ENCODE results near the gene PLA2G4C. TPM values are rescaled to one million over a fixed set of nuclear protein-coding genes. Genes with fewer than 3 reads are reported as not detected.
A peak's percentile ranks its signal among the peaks of the same experiment; 100 is the strongest.

Gene PLA2G4C
- total RNA-seq, 1 donor = 6.3 TPM

DNA sequence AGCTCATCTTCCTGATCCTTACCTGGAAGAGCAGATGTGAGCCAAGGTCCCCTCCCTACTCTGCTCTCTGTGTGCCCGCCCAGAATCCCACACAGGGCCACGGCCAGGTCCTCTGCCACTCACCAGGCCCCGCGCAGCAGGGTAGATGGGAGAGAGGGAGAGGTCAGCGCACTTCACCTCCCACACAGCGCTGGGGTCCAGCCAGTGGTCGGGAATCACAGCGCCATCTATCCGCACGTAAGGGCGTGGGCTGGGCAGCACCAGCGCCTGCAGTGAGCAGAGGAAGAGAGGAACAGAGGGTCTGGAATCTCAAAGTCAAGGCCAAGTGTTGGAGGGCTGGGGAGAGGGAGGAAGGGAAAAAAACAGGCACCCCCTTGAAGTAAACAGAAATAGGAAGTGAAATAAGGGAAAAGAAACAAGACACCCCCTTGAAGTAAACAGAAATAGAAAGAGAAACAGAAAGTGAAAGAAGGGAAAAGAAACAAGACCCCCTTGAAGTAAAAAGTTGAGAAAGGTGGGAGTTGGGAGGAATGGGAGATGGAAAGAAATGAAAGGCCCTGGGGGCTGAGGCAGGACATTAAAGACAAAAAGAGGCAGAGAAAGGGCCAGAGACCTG lies 7.0 kb upstream of the PLA2G4C start:
- DNase-seq (ENCODE audit: low read depth) = no peak
- no peak overlapping the region for H3K4me3 ChIP-seq (ENCODE audit: low read depth, low read length)
- TF ChIP-seq, protein P1, sequence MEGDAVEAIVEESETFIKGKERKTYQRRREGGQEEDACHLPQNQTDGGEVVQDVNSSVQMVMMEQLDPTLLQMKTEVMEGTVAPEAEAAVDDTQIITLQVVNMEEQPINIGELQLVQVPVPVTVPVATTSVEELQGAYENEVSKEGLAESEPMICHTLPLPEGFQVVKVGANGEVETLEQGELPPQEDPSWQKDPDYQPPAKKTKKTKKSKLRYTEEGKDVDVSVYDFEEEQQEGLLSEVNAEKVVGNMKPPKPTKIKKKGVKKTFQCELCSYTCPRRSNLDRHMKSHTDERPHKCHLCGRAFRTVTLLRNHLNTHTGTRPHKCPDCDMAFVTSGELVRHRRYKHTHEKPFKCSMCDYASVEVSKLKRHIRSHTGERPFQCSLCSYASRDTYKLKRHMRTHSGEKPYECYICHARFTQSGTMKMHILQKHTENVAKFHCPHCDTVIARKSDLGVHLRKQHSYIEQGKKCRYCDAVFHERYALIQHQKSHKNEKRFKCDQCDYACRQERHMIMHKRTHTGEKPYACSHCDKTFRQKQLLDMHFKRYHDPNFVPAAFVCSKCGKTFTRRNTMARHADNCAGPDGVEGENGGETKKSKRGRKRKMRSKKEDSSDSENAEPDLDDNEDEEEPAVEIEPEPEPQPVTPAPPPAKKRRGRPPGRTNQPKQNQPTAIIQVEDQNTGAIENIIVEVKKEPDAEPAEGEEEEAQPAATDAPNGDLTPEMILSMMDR (IDR thresholded peaks at IDR 0.05; ENCODE audit: insufficient read depth, low read length) = no peak

DNA sequence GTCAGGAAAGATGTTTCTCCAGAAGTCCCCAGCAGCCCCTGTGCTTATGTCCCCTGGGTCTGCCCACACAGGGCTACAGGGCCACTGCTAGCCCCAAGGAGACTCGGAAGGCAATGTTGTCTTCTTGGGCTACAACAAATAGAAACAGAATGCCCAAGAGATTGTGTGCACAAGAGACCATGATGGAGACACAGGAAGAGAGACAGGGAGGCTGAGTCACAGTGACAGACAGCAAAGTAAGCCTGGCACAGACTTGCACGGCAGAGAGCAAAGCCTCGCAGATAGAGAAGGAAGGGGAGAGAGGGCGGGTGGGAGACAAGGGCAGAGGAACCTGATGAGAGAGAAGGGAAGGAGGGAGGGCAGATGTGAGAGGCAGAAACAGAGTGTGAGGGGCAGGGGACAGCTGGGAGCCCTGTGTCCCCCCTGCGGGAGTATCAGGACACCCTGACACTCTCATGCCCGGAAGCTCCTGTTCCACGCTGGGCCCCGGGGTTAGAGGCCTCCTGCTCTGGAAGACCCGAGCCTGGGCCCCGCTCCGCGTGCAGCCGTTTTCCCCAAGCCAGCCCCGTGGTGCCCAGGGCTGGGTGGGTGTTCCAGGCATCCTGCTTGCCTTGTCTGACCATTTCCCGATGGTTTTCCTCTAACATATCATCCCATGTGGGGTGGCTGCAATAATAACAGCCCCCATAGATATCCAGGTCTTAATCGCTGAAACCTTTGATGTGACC lies 2.7 kb upstream of the PLA2G4C start:
- DNase-seq (ENCODE audit: low read depth) = no peak
- H3K4me3 ChIP-seq (ENCODE audit: low read depth, low read length) = no peak overlapping the region
- TF ChIP-seq, protein P1 (IDR thresholded peaks at IDR 0.05; ENCODE audit: insufficient read depth, low read length) = no peak

DNA sequence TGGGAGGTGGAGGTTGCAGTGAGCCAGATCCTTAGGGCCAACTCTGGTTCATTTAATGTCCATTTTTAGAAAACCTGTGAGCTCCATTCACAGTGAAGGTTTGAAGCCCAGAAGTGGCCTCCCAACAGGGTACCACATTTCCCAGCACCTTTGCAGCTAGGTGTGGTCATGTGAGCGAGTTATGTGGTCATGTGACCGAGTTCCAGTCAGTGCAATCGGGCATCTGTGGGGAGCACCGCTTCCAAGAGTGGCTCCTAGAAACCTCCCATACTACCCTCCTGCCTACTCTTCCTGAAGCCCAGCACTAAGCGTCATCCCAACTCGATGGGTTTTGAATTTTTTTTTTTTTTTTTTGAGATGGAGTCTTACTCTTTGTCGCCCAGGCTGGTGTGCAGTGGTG lies 663 bp upstream of the PLA2G4C start:
- no peak for DNase-seq (ENCODE audit: low read depth)

DNA sequence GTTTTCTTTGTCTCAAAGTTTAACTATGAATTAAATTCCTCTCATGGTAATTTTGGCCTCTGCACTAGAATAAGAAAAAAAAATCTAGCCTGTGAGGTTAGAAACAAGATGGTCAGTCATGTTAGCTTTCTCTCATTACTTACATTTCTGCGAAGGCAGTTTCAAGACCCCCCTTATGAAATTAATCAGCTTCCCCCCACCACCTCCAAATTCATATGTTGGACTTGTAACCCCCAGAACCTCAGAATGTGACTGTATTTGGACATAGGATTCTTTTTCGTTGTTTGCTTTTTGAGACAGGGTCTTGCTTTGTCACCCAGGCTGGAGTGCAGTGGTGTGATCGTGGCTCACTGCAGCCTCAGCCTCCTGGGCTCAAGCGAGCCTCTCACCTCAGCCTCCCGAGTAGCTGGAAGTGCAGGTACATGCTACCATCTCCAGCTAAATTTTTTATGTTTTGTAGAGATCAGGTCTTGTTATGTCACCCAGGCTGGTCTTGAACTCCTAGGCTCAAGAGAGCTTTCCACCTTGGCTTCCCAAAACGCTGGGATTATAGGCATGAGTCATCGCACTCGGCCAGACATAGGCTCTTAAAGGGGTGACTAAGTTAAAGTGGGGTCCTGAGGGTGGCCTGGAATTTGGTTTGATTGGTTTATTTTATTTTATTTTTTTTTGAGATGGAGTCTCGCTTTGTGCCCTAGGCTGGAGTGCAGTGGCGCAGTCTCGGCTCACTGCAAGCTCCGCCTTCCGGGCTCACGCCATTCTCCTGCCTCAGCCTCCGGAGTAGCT lies 1.4 kb downstream of the PLA2G4C start:
- DNase-seq (ENCODE audit: low read depth) = no peak
- H3K4me3 ChIP-seq (ENCODE audit: low read depth, low read length) = no peak overlapping the region
- TF ChIP-seq, protein P1 (IDR thresholded peaks at IDR 0.05; ENCODE audit: insufficient read depth, low read length) = no peak

More for the DNA sequence above, 663 bp upstream of the PLA2G4C start:
- TF ChIP-seq, protein P1 (IDR thresholded peaks at IDR 0.05; ENCODE audit: insufficient read depth, low read length) = no peak
- no peak overlapping the region for H3K4me3 ChIP-seq (ENCODE audit: low read depth, low read length)

DNA sequence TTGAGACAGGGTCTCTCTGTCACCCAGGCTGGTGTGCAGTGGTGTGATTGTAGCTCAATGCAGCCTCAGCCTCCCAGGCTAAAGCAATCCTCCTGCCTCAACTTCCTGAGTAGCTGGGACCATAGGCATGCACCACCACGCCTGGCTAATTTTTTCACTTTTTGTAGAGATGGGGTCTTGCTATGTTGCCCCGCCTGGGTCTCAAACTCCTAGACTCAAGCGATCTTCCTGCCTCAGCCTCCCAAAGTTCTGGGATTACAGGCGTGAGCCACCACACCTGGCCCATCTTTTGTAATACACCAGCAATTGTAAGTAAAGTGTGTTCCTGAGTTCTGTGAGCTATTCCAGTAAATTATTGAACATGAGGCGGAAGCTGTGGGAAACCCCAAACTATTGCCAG lies 6.7 kb downstream of the PLA2G4C start:
- no peak overlapping the region for H3K4me3 ChIP-seq (ENCODE audit: low read depth, low read length)
- TF ChIP-seq, protein P1 (IDR thresholded peaks at IDR 0.05; ENCODE audit: insufficient read depth, low read length) = no peak

DNA sequence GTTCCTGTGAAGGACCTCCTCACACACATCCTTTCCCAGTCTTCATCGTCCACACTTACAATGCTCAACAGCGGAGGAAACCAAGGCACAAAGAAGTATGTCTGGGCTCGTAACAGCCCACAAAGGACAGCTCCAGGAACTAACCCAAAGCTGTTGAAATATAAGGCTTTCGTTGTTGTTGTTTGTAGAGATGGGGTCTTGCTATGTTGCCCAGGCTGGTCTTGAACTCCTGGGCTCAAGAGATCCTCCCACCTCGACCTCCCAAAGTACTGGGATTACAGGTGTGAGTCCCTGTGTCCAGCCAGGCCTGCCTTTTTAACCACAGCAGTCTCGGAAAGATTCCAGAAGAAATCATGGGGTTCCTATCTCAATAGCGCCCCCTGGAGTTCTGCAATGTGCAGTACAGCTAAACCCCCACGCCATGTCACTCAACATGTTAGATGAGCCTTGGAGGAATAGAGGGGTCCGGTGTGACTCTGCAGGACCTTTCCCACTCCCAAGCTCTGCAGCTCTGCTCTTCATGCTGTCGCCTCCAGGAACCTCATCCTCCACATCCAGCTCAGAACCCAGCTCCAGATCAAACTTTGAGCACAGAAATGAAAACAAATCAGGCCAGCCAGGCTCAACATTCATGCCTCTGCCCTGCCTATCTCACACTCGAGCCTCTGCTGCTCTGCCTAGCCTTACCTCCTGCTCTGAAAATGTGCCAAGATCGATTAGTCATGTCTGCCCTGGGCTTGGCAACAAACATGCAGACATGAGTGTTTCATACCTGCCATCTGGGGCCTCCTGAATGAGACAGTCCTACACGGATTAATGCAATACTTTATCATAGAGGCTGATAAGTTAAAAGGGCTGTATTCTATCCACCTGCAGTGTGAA lies 7.5 kb downstream of the PLA2G4C start:
- peak; percentile 63 for DNase-seq (ENCODE audit: low read depth)
- H3K4me3 ChIP-seq (ENCODE audit: low read depth, low read length) = no peak overlapping the region
- TF ChIP-seq, protein P1 (IDR thresholded peaks at IDR 0.05; ENCODE audit: insufficient read depth, low read length) = peak; percentile 70

More for the DNA sequence above, 6.7 kb downstream of the PLA2G4C start:
- no peak for DNase-seq (ENCODE audit: low read depth)
